A673 (cell line): ENCODE data around the gene LBX1. TPM values are rescaled to one million over a fixed set of nuclear protein-coding genes. Genes with fewer than 3 reads are reported as not detected.

Experiments used
- BruUV-seq: library from RNA; stranded (reverse); fragments of 400-500 nt; replicated peaks from 2 replicates; lab custom pipeline; 2021; lab: Mats Ljungman, UMichigan
- CTCF ChIA-PET: fragments of 300-600 bp; sonication (Branson Sonifier 250); formaldehyde crosslinking; loops from one replicate; lab custom pipeline; 2022; ENCODE audit warnings: antibody characterized with exemption; lab: Charles Lee
- POLR2A ChIA-PET: fragments of 300-600 bp; sonication (Branson Sonifier 250); formaldehyde crosslinking; loops from one replicate; lab custom pipeline; 2022; ENCODE audit warnings: antibody characterized with exemption; ENCODE audit not compliant: low non-redundant PET; lab: Charles Lee
- DNase-seq: peaks from one replicate; pipeline ENCODE4 v3.0.0-alpha.2; 2015; ENCODE audit warnings: low spot score
- H3K27ac ChIP-seq: fragments of 200-600 bp; sonication (generic); 2 replicates; pipeline ENCODE4 v1.5.1; 2016; ENCODE audit warnings: mixed run types, low read depth, mild to moderate bottlenecking, mixed read lengths, antibody characterized with exemption, low read length; ENCODE audit not compliant: poor library complexity, severe bottlenecking
- H3K27me3 ChIP-seq: fragments of 200-600 bp; sonication (generic); replicated peaks from 2 replicates; pipeline ENCODE4 v1.6.1; 2017; ENCODE audit warnings: mixed run types, low read depth, mild to moderate bottlenecking, mixed read lengths, antibody characterized with exemption, low read length; ENCODE audit not compliant: insufficient read depth, poor library complexity
- H3K36me3 ChIP-seq: fragments of 200-600 bp; sonication (generic); 2 replicates; pipeline ENCODE4 v1.6.1; 2016; ENCODE audit warnings: mixed run types, mild to moderate bottlenecking, mixed read lengths, antibody characterized with exemption, low read length; ENCODE audit not compliant: insufficient read depth, poor library complexity, severe bottlenecking
- H3K4me1 ChIP-seq: fragments of 200-600 bp; sonication (generic); 2 replicates; pipeline ENCODE4 v1.6.1; 2017; ENCODE audit warnings: mixed run types, mild to moderate bottlenecking, mixed read lengths, antibody characterized with exemption, low read length; ENCODE audit not compliant: insufficient read depth, poor library complexity, severe bottlenecking
- H3K4me3 ChIP-seq: fragments of 200-600 bp; sonication (generic); 2 replicates; pipeline ENCODE4 v1.5.1; 2016; ENCODE audit warnings: low read depth, mixed run types, mild to moderate bottlenecking, mixed read lengths, low read length; ENCODE audit not compliant: poor library complexity, severe bottlenecking
- H3K9me3 ChIP-seq: fragments of 200-600 bp; sonication (generic); 2 replicates; pipeline ENCODE4 v1.6.1; 2016; ENCODE audit warnings: mixed run types, low read depth, mild to moderate bottlenecking, mixed read lengths, antibody characterized with exemption, low read length; ENCODE audit not compliant: poor library complexity, severe bottlenecking
- CTCF ChIP-seq: fragments of 300-800, 200-600 bp; sonication (generic); conservative IDR thresholded peaks from 2 replicates; pipeline ENCODE4 v1.5.1; 2017; ENCODE audit warnings: low read depth, mild to moderate bottlenecking, antibody characterized with exemption, low read length, moderate library complexity, mixed read lengths
- EZH2 ChIP-seq: fragments of 200-600 bp; sonication (generic); IDR thresholded peaks from 2 replicates; pipeline ENCODE4 v1.6.1; 2017; ENCODE audit warnings: borderline replicate concordance, low read depth, mild to moderate bottlenecking, mixed read lengths, antibody characterized with exemption, low read length; ENCODE audit not compliant: poor library complexity, severe bottlenecking
- intact Hi-C: fragments of 100-400 bp; cut with micrococcal nuclease; formaldehyde crosslinking; loops from one replicate; pipeline ENCODE4 v1.10.0; 2022; ENCODE audit not compliant: unreplicated experiment
- total RNA-seq: library from RNA; stranded (reverse); gene quantifications from 2 replicates; pipeline ENCODE4 v1.2.3, GENCODE V29; 2021

The LBX1 gene
- total RNA-seq, 1 experiment from 2014 or later, result not detected

GRCh38 chr10:101233863-101234262 lies 4.6 kb upstream of the LBX1 start:
- no peak overlapping the region for H3K27ac ChIP-seq
- H3K4me3 ChIP-seq, result no peak overlapping the region
- intact Hi-C loops, result no loop called here
- BruUV-seq, result no TSS peak
- ChIA-PET POLR2A (no interaction called here), CTCF (interaction anchor here (0.6 kb wide), 1 partner anchor 33 kb away, joined by 5 read pairs; no protein-coding TSS in a partner anchor)
- H3K4me1 ChIP-seq, result peaks cover 16% of the 10 kb centered on the region
- TF ChIP-seq CTCF (no peak), EZH2 (no peak)
- H3K36me3 ChIP-seq, result no peaks in the 10 kb centered on the region
- no peak for DNase-seq
- H3K27me3 ChIP-seq, result peaks cover 98% of the 10 kb centered on the region
- H3K9me3 ChIP-seq, result no peaks in the 10 kb centered on the region

GRCh38 chr10:101233443-101233842 lies 4.2 kb upstream of the LBX1 start:
- TF ChIP-seq CTCF (no peak), EZH2 (no peak)
- peaks cover 18% of the 10 kb centered on the region for H3K4me1 ChIP-seq
- intact Hi-C loops, result no loop called here
- H3K9me3 ChIP-seq, result no peaks in the 10 kb centered on the region
- H3K36me3 ChIP-seq, result no peaks in the 10 kb centered on the region
- no peak for DNase-seq
- peaks cover 98% of the 10 kb centered on the region for H3K27me3 ChIP-seq
- H3K4me3 ChIP-seq, result no peak overlapping the region
- no TSS peak for BruUV-seq
- H3K27ac ChIP-seq, result no peak overlapping the region
- CTCF ChIA-PET, result no interaction called here
- POLR2A ChIA-PET, result no interaction called here

GRCh38 chr10:101231912-101232689 lies 2.8 kb upstream of the LBX1 start:
- ChIA-PET POLR2A (no interaction called here), CTCF (no interaction called here)
- TF ChIP-seq CTCF (no peak), EZH2 (no peak)
- no peak overlapping the region for H3K4me3 ChIP-seq
- intact Hi-C loops, result no loop called here
- peaks cover 18% of the 10 kb centered on the region for H3K4me1 ChIP-seq
- no TSS peak for BruUV-seq
- DNase-seq, result no peak
- no peaks in the 10 kb centered on the region for H3K9me3 ChIP-seq
- peaks cover 98% of the 10 kb centered on the region for H3K27me3 ChIP-seq
- H3K36me3 ChIP-seq, result no peaks in the 10 kb centered on the region
- no peak overlapping the region for H3K27ac ChIP-seq
